ENCODE results near the gene PGAP6.
"Not testable (repeated sequence)": the region's sequence is repeated elsewhere in the genome, so short reads cannot be mapped to it uniquely, and the experiment has no call there.

The PGAP6 gene

DNA sequence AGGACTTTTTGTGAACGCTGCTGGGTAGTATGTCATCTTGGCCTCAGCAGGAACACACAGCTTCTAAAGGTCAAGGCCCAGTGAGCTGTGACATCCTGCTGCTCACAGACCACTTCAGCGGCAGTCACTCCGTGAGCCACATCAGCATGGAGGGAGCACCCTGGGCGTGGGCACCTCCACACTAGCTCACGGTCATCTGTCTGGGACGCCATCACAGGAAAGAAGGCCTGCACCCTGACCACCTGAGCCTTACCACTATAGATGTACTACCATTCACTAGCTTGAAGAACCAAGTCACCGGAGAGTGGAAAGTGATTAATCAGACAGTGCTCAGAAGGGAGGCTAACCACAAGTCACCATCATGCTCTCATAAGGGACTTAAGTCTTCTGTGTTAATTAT is 32.6 kb downstream of the PGAP6 start:
- no peak for DNase-seq (ENCODE audit: extremely low spot score)
- TF ChIP-seq TARDBP (IDR thresholded peaks at IDR 0.05) (no peak), FOXA1 (IDR thresholded peaks at IDR 0.05) (no peak), BHLHE40 (IDR thresholded peaks at IDR 0.05; ENCODE audit: borderline replicate concordance) (no peak), NFRKB (IDR thresholded peaks at IDR 0.05) (no peak)
- CTCF ChIA-PET: no interaction called here
- POLR2A ChIA-PET: no interaction called here

DNA sequence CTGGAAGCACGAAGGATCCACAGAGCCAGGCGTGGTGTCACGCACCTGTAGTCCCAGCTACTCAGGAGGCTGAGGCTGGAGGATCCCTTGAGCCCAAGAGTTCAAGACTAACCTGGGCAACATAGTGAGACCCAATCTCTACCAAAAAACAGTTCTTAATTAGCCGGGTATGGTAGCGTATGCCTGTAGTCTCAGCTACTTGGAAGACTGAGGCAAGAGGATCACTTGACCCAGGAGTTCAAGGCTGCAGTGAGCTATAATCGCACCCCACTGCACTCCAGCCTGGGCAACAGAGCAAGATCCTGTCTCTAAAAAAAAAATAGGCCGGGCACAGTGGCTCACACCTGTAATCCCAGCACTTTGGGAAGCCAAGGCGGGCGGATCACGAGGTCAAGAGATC is 33.3 kb downstream of the PGAP6 start:
- POLR2A ChIA-PET: interaction anchor here (0.6 kb wide), 1 partner anchor 1727 kb away, joined by 3 read pairs; no protein-coding TSS in a partner anchor
- CTCF ChIA-PET; DNase-seq (ENCODE audit: extremely low spot score): not testable (repeated sequence)

GRCh38 chr16:347203-347602 is 34.6 kb downstream of the PGAP6 start:
- ChIA-PET CTCF (no interaction called here), POLR2A (no interaction called here)
- no peak for DNase-seq (ENCODE audit: extremely low spot score)
- TF ChIP-seq BHLHE40 (IDR thresholded peaks at IDR 0.05; ENCODE audit: borderline replicate concordance): no peak
- no peak for TF ChIP-seq ZNF384 (IDR thresholded peaks at IDR 0.05)
- no peak for TF ChIP-seq TARDBP (IDR thresholded peaks at IDR 0.05)
- TF ChIP-seq L3MBTL2 (conservative IDR thresholded peaks at IDR 0.05): no peak
- TF ChIP-seq HDGF (IDR thresholded peaks at IDR 0.05; ENCODE audit: borderline replicate concordance): no peak
- no peak for TF ChIP-seq SP1 (IDR thresholded peaks at IDR 0.05)

GRCh38 chr16:346587-346986 is 35.2 kb downstream of the PGAP6 start:
- TF ChIP-seq TARDBP (IDR thresholded peaks at IDR 0.05) (no peak), BHLHE40 (IDR thresholded peaks at IDR 0.05; ENCODE audit: borderline replicate concordance) (no peak), LEF1 (IDR thresholded peaks at IDR 0.05; ENCODE audit: borderline replicate concordance) (no peak), FOXK2 (IDR thresholded peaks at IDR 0.05) (no peak), CTBP1 (IDR thresholded peaks at IDR 0.05; ENCODE audit: borderline replicate concordance) (no peak), L3MBTL2 (conservative IDR thresholded peaks at IDR 0.05) (no peak), NFRKB (IDR thresholded peaks at IDR 0.05) (no peak), SUZ12 (IDR thresholded peaks at IDR 0.05) (no peak), ZNF384 (IDR thresholded peaks at IDR 0.05) (no peak), HDGF (IDR thresholded peaks at IDR 0.05; ENCODE audit: borderline replicate concordance) (no peak), SP1 (IDR thresholded peaks at IDR 0.05) (no peak)
- CTCF ChIA-PET: interaction anchor here (1.0 kb wide), 1 partner anchor 9 kb away, joined by 3 read pairs; no protein-coding TSS in a partner anchor
- no peak for DNase-seq (ENCODE audit: extremely low spot score)
- POLR2A ChIA-PET: no interaction called here

DNA sequence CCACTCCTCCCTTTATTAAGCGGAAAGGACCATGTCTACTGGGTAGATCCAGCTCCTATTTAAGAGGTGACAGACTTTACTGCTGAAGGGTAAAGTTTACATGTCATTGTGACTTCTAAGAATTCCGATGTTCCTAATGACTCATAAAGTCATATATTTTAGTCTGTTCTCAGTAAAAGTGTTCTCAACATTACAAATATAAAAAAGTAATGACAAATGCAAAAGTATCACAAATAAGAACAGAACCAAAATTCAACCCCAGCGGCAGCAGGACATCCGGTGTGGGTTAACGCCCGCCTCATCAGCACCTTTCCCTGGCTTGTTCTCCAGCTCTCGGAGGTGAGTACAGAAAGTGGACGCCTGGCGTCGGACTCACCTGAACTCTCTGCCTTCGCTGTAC is 36.0 kb downstream of the PGAP6 start:
- POLR2A ChIA-PET: no interaction called here
- CTCF ChIA-PET: interaction anchor here (1.0 kb wide), 1 partner anchor 8 kb away, joined by 3 read pairs; no protein-coding TSS in a partner anchor
- TF ChIP-seq NFRKB (IDR thresholded peaks at IDR 0.05) (no peak), ARNT (IDR thresholded peaks at IDR 0.05) (no peak), BHLHE40 (IDR thresholded peaks at IDR 0.05; ENCODE audit: borderline replicate concordance) (no peak), L3MBTL2 (conservative IDR thresholded peaks at IDR 0.05) (no peak), TARDBP (IDR thresholded peaks at IDR 0.05) (no peak), FOXA1 (IDR thresholded peaks at IDR 0.05) (no peak), LEF1 (IDR thresholded peaks at IDR 0.05; ENCODE audit: borderline replicate concordance) (no peak)
- TF ChIP-seq, protein P1, sequence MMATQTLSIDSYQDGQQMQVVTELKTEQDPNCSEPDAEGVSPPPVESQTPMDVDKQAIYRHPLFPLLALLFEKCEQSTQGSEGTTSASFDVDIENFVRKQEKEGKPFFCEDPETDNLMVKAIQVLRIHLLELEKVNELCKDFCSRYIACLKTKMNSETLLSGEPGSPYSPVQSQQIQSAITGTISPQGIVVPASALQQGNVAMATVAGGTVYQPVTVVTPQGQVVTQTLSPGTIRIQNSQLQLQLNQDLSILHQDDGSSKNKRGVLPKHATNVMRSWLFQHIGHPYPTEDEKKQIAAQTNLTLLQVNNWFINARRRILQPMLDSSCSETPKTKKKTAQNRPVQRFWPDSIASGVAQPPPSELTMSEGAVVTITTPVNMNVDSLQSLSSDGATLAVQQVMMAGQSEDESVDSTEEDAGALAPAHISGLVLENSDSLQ (IDR thresholded peaks at IDR 0.05): no peak
- no peak for DNase-seq (ENCODE audit: extremely low spot score)

DNA sequence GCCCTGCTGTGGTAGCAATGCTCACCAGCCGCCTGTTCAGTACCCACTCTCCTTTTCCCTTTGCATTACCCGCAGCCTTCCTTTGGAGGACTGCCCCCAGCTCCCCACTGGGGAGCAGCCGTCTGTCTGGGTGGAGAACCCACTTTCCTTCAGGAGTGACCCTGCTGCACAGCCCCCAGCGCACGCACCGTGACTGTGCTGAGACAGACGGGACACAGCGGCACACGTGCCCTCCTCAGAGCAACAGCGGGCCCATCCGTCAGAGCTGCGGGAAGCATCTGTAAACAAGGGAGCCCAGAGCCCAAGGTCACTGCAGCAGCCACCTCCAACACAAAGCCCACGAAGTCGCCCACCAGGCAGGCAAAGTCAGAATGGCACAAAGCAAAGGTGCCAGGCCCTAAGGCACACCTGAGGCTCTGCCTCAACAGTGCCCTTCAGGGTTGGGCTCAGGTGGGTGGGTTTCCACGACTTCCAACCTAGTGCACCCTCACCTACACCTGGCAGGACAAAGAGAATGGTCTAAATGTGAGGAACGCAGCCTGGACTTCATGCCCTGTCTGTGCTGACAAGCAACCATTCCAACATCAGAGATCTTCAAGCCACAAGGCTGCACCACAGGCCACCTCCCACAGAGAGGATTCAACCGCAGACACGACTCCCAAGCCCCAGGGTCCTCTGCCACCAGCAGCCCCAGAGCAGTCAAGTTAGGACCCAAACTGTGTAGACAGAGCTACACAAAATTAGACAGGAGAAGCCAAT is 39.1 kb downstream of the PGAP6 start:
- TF ChIP-seq FOXA1 (IDR thresholded peaks at IDR 0.05) (no peak), HDGF (IDR thresholded peaks at IDR 0.05; ENCODE audit: borderline replicate concordance) (no peak), ARNT (IDR thresholded peaks at IDR 0.05) (no peak), ZNF384 (IDR thresholded peaks at IDR 0.05) (no peak), LEF1 (IDR thresholded peaks at IDR 0.05; ENCODE audit: borderline replicate concordance) (no peak), SP1 (IDR thresholded peaks at IDR 0.05) (no peak), L3MBTL2 (conservative IDR thresholded peaks at IDR 0.05) (no peak), TARDBP (IDR thresholded peaks at IDR 0.05) (no peak), FOXK2 (IDR thresholded peaks at IDR 0.05) (no peak), ELF4 (IDR thresholded peaks at IDR 0.05) (no peak), NFRKB (IDR thresholded peaks at IDR 0.05) (no peak), BHLHE40 (IDR thresholded peaks at IDR 0.05; ENCODE audit: borderline replicate concordance) (no peak), CTBP1 (IDR thresholded peaks at IDR 0.05; ENCODE audit: borderline replicate concordance) (no peak), SUZ12 (IDR thresholded peaks at IDR 0.05) (no peak), FOXM1 (IDR thresholded peaks at IDR 0.05; ENCODE audit: borderline replicate concordance) (no peak)
- TF ChIP-seq, protein P1 (IDR thresholded peaks at IDR 0.05): no peak
- no peak for DNase-seq (ENCODE audit: extremely low spot score)
- POLR2A ChIA-PET: no interaction called here
- CTCF ChIA-PET: no interaction called here

DNA sequence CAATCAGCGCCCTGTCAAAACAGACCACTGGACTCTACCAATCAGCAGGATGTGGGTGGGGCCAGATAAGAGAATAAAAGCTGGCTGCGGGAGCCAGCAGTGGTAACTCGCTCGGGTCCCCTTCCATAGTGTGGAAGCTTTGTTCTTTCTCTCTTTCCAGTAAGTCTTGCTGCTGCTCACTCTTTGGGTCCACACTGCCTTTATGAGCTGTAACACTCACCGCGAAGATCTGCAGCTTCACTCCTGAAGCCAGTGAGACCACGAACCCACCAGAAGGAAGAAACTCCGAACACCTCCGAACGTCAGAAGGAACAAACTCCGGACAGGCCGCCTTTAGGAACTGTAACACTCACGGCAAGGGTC is 39.8 kb downstream of the PGAP6 start:
- CTCF ChIA-PET; DNase-seq (ENCODE audit: extremely low spot score); POLR2A ChIA-PET: not testable (repeated sequence)

- POLR2A ChIA-PET; DNase-seq (ENCODE audit: extremely low spot score); CTCF ChIA-PET: not testable (repeated sequence)
Observed at GRCh38 chr16:341095-341973, 40.4 kb downstream of the PGAP6 start.
